DOHH2 (cell line): Measurements from ENCODE around the gene C6orf89.

Source experiments
- H3F3A ChIP-seq: fragments of 200-600 bp; sonication (generic), shearing (Covaris generic); 2 replicates; pipeline ENCODE4 v1.6.0; 2016; ENCODE audit warnings: antibody characterized with exemption, mild to moderate bottlenecking; ENCODE audit not compliant: control insufficient read depth, insufficient read depth
- H3K27ac ChIP-seq: fragments of 200-600 bp; sonication (generic); 2 replicates; pipeline ENCODE4 v1.5.1; 2014; ENCODE audit warnings: low read depth, mild to moderate bottlenecking, low read length, moderate library complexity
- H3K27me3 ChIP-seq: fragments of 200-600 bp; sonication (generic); 2 replicates; pipeline ENCODE4 v1.6.1; 2014; ENCODE audit warnings: mild to moderate bottlenecking, low read length, mixed read lengths; ENCODE audit not compliant: control insufficient read depth
- H3K36me3 ChIP-seq: fragments of 200-600 bp; sonication (generic); 2 replicates; pipeline ENCODE4 v1.6.1; 2014; ENCODE audit warnings: mild to moderate bottlenecking, low read length, moderate library complexity, mixed read lengths; ENCODE audit not compliant: control insufficient read depth
- H3K4me1 ChIP-seq: fragments of 200-600 bp; sonication (generic); 2 replicates; pipeline ENCODE4 v1.6.1; 2014; ENCODE audit warnings: mild to moderate bottlenecking, low read length, mixed read lengths; ENCODE audit not compliant: control insufficient read depth
- H3K4me2 ChIP-seq: fragments of 200-600 bp; sonication (generic); 2 replicates; pipeline ENCODE4 v1.6.0; 2014; ENCODE audit warnings: mild to moderate bottlenecking, low read length, moderate library complexity
- H3K4me3 ChIP-seq: fragments of 200-600 bp; sonication (generic); 2 replicates; pipeline ENCODE4 v1.5.1; 2014; ENCODE audit warnings: mild to moderate bottlenecking, low read length, mixed read lengths
- H3K79me2 ChIP-seq: fragments of 200-600 bp; sonication (generic); 2 replicates; pipeline ENCODE4 v1.6.1; 2014; ENCODE audit warnings: mild to moderate bottlenecking, low read length, mixed read lengths; ENCODE audit not compliant: control insufficient read depth
- H3K9me2 ChIP-seq: fragments of 200-600 bp; sonication (generic); replicated peaks from 2 replicates; pipeline ENCODE4 v1.6.1; 2014; ENCODE audit warnings: mild to moderate bottlenecking, low read length, mixed read lengths; ENCODE audit not compliant: control insufficient read depth
- H3K9me3 ChIP-seq: fragments of 200-600 bp; sonication (generic); 2 replicates; pipeline ENCODE4 v1.6.1; 2014; ENCODE audit warnings: antibody characterized with exemption, low read length, mixed read lengths; ENCODE audit not compliant: control insufficient read depth, insufficient read depth
- H4K20me1 ChIP-seq: fragments of 200-600 bp; sonication (generic); 2 replicates; pipeline ENCODE4 v1.6.0; 2014; ENCODE audit warnings: low read depth, mild to moderate bottlenecking, antibody characterized with exemption, low read length, moderate library complexity; ENCODE audit not compliant: control insufficient read depth, insufficient read depth
- EZH2phosphoT487 ChIP-seq: fragments of 200-600 bp; sonication (generic); IDR thresholded peaks from 2 replicates; pipeline ENCODE4 v1.6.1; 2017; ENCODE audit warnings: borderline replicate concordance, mild to moderate bottlenecking, antibody characterized with exemption, low read length, moderate library complexity, mixed read lengths
- TF ChIP-seq, protein P1 (sequence below): fragments of 200-600 bp; sonication (generic); IDR thresholded peaks from one replicate; pipeline ENCODE4 v1.5.1; 2014; ENCODE audit warnings: antibody characterized with exemption, mild to moderate bottlenecking, low read depth, low read length; ENCODE audit not compliant: poor library complexity, severe bottlenecking

Gene C6orf89

DNA sequence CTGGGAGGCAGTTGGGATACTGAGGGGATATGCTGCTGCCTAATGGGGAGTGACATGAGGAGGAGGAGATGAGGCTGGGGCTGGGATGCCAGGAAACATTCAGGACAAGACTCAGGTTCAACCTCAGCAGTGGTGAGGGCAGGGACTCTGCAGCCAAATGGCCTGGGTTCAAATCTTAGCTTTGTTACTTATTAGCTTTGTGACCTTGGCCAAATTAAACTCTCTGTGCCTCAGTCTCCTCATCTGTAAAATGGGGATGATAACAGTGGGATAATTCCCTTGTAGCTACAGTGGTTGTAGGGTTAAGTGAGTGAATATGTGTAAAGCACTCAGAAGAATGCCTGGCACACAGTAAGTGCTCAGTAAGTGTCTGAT is 70.7 kb downstream of the C6orf89 start:
- Histone ChIP-seq H3F3A (peaks cover 4% of the 10 kb centered on the region), H3K4me2 (no peak overlapping the region), H3K9me2 (no peaks in the 10 kb centered on the region), H4K20me1 (no peaks in the 10 kb centered on the region), H3K36me3 (no peaks in the 10 kb centered on the region), H3K27ac (no peak overlapping the region), H3K27me3 (no peaks in the 10 kb centered on the region), H3K9me3 (no peaks in the 10 kb centered on the region), H3K4me1 (peaks cover 25% of the 10 kb centered on the region), H3K79me2 (no peaks in the 10 kb centered on the region), H3K4me3 (no peak overlapping the region)
- TF ChIP-seq EZH2phosphoT487 = no peak
- TF ChIP-seq, protein P1, sequence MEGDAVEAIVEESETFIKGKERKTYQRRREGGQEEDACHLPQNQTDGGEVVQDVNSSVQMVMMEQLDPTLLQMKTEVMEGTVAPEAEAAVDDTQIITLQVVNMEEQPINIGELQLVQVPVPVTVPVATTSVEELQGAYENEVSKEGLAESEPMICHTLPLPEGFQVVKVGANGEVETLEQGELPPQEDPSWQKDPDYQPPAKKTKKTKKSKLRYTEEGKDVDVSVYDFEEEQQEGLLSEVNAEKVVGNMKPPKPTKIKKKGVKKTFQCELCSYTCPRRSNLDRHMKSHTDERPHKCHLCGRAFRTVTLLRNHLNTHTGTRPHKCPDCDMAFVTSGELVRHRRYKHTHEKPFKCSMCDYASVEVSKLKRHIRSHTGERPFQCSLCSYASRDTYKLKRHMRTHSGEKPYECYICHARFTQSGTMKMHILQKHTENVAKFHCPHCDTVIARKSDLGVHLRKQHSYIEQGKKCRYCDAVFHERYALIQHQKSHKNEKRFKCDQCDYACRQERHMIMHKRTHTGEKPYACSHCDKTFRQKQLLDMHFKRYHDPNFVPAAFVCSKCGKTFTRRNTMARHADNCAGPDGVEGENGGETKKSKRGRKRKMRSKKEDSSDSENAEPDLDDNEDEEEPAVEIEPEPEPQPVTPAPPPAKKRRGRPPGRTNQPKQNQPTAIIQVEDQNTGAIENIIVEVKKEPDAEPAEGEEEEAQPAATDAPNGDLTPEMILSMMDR = no peak

DNA sequence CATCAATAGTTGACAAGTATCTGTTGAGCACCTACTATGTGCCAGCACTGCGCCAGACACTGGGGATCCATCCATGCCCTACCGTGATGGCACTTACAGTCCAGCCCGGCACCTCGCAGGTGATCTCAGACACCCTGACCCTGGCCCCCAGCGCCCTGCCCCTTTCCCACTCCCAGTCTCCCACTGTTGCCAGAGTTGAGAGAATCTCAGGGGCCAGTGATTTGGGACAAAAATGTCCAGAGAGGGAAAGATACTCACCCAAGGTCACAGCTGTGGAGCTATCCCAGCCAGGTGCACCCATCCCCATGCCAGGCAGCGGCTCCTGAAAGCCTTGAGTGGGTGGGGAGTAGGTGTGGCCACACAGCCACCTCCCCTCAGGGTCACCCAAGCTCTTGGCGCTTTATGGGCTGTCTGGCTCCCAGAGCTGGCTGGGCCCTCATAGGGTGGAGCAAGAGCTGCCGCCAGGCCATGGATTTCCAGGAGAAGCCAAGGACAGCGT is 72.1 kb downstream of the C6orf89 start:
- Histone ChIP-seq H3F3A (peaks cover 4% of the 10 kb centered on the region), H3K36me3 (no peaks in the 10 kb centered on the region), H4K20me1 (no peaks in the 10 kb centered on the region), H3K4me1 (peaks cover 28% of the 10 kb centered on the region), H3K27ac (no peak overlapping the region), H3K4me2 (no peak overlapping the region), H3K9me2 (no peaks in the 10 kb centered on the region), H3K27me3 (no peaks in the 10 kb centered on the region), H3K9me3 (no peaks in the 10 kb centered on the region), H3K79me2 (no peaks in the 10 kb centered on the region), H3K4me3 (no peak overlapping the region)
- TF ChIP-seq, protein P1 = no peak
- TF ChIP-seq EZH2phosphoT487 = no peak

DNA sequence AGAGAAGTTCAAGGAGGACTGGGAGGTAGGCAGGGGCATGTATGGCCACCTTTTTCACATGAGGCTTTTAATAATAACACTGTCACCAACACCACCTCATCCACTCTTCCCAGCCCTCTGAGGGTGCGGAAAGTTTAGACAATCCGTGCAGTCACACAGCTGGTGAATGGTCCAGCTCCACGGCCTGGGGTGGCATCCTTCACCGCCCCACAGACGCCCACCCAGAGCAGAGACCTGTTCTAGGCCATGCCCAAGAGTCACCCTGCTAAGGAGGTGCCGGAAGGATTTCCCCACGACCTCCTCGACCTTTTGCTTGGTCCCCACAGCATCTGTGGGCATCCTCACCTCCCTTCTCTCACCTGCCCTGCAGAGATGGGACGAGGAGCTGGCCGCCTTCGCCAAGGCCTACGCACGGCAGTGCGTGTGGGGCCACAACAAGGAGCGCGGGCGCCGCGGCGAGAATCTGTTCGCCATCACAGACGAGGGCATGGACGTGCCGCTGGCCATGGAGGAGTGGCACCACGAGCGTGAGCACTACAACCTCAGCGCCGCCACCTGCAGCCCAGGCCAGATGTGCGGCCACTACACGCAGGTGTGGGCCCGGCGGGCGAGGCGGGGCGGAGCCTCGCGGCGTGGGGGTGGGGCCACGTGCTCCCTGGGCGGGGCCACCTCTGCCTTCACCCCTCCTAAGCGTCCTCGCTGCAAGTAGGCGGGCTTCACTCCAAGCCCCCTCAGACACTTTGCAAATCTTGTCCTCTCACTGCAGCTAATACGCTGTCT is 73.2 kb downstream of the C6orf89 start:
- Histone ChIP-seq H3K36me3 (no peaks in the 10 kb centered on the region), H3K4me3 (no peak overlapping the region), H3K4me2 (no peak overlapping the region), H3K27me3 (no peaks in the 10 kb centered on the region), H4K20me1 (no peaks in the 10 kb centered on the region), H3K27ac (no peak overlapping the region), H3K4me1 (peaks cover 37% of the 10 kb centered on the region), H3F3A (peaks cover 4% of the 10 kb centered on the region), H3K9me3 (no peaks in the 10 kb centered on the region), H3K9me2 (no peaks in the 10 kb centered on the region), H3K79me2 (no peaks in the 10 kb centered on the region)
- TF ChIP-seq, protein P1 = no peak
- TF ChIP-seq EZH2phosphoT487 = no peak
